ENCODE measurements around the gene GRK5. TPM values are rescaled to one million over a fixed set of nuclear protein-coding genes. Genes with fewer than 3 reads are reported as not detected.

Gene GRK5
- polyA plus RNA-seq, 1 donor from 2014 or later: 34.9 TPM

GRCh38 chr10:119405520-119405807 is 198.1 kb downstream of the GRK5 start:
- Histone ChIP-seq H3K9me3 (ENCODE audit: low read length) (no peaks in the 10 kb centered on the region), H3K36me3 (ENCODE audit: insufficient read depth, low read length) (no peaks in the 10 kb centered on the region), H3K4me3 (ENCODE audit: low read length) (no peak overlapping the region), H3K9me2 (ENCODE audit: insufficient read depth, low read length) (no peaks in the 10 kb centered on the region), H2AFZ (ENCODE audit: low read depth, low read length) (no peak overlapping the region), H3K27ac (ENCODE audit: low read length) (no peak overlapping the region), H3K9ac (ENCODE audit: low read length) (no peak overlapping the region), H3K79me2 (replicated peaks; ENCODE audit: insufficient read depth, low read length) (no peaks in the 10 kb centered on the region), H3K4me2 (ENCODE audit: low read length) (no peak overlapping the region), H4K20me1 (ENCODE audit: insufficient read depth) (no peaks in the 10 kb centered on the region), H3F3A (ENCODE audit: insufficient read depth, low read length, poor library complexity, severe bottlenecking) (no peaks in the 10 kb centered on the region), H3K27me3 (ENCODE audit: insufficient read depth, low read depth, low read length) (no peaks in the 10 kb centered on the region)
- TF ChIP-seq RAD21 (conservative IDR thresholded peaks at IDR 0.05): no peak

GRCh38 chr10:119406137-119406536 is 198.8 kb downstream of the GRK5 start:
- no peaks in the 10 kb centered on the region for H4K20me1 ChIP-seq (ENCODE audit: insufficient read depth)
- H3K4me3 ChIP-seq (ENCODE audit: low read length): no peak overlapping the region
- no peaks in the 10 kb centered on the region for H3K9me2 ChIP-seq (ENCODE audit: insufficient read depth, low read length)
- H3K9me3 ChIP-seq (ENCODE audit: low read length): no peaks in the 10 kb centered on the region
- H3K36me3 ChIP-seq (ENCODE audit: insufficient read depth, low read length): no peaks in the 10 kb centered on the region
- H3K9ac ChIP-seq (ENCODE audit: low read length): no peak overlapping the region
- no peak overlapping the region for H3K4me2 ChIP-seq (ENCODE audit: low read length)
- H3K27ac ChIP-seq (ENCODE audit: low read length): no peak overlapping the region
- H3F3A ChIP-seq (ENCODE audit: insufficient read depth, low read length, poor library complexity, severe bottlenecking): no peaks in the 10 kb centered on the region
- H2AFZ ChIP-seq (ENCODE audit: low read depth, low read length): no peak overlapping the region
- TF ChIP-seq SMC3 (conservative IDR thresholded peaks at IDR 0.05; ENCODE audit: poor library complexity) (no peak), POLR2AphosphoS5 (IDR thresholded peaks at IDR 0.05) (no peak), TAF1 (IDR thresholded peaks at IDR 0.05; ENCODE audit: low read depth) (no peak), EZH2 (IDR thresholded peaks at IDR 0.05; ENCODE audit: borderline replicate concordance, insufficient read depth, low read length, poor library complexity, severe bottlenecking) (no peak), RAD21 (conservative IDR thresholded peaks at IDR 0.05) (no peak), EP300 (conservative IDR thresholded peaks at IDR 0.05; ENCODE audit: poor library complexity, severe bottlenecking) (no peak), MXI1 (conservative IDR thresholded peaks at IDR 0.05; ENCODE audit: poor library complexity, severe bottlenecking) (no peak), CTCF (IDR thresholded peaks at IDR 0.05; ENCODE audit: poor library complexity, severe bottlenecking) (no peak), REST (IDR thresholded peaks at IDR 0.05; ENCODE audit: borderline replicate concordance) (no peak)
- no peaks in the 10 kb centered on the region for H3K27me3 ChIP-seq (ENCODE audit: insufficient read depth, low read depth, low read length)
- no peaks in the 10 kb centered on the region for H3K79me2 ChIP-seq (replicated peaks; ENCODE audit: insufficient read depth, low read length)

- TF ChIP-seq RAD21 (conservative IDR thresholded peaks at IDR 0.05) (no peak), TAF1 (IDR thresholded peaks at IDR 0.05; ENCODE audit: low read depth) (no peak)
- H3K9ac ChIP-seq (ENCODE audit: low read length): no peak overlapping the region
- no peak overlapping the region for H3K4me2 ChIP-seq (ENCODE audit: low read length)
- H3K27ac ChIP-seq (ENCODE audit: low read length): no peak overlapping the region
- no peaks in the 10 kb centered on the region for H3K9me3 ChIP-seq (ENCODE audit: low read length)
- no peaks in the 10 kb centered on the region for H3K36me3 ChIP-seq (ENCODE audit: insufficient read depth, low read length)
- no peaks in the 10 kb centered on the region for H4K20me1 ChIP-seq (ENCODE audit: insufficient read depth)
- no peaks in the 10 kb centered on the region for H3K27me3 ChIP-seq (ENCODE audit: insufficient read depth, low read depth, low read length)
- H3F3A ChIP-seq (ENCODE audit: insufficient read depth, low read length, poor library complexity, severe bottlenecking): no peaks in the 10 kb centered on the region
- no peaks in the 10 kb centered on the region for H3K9me2 ChIP-seq (ENCODE audit: insufficient read depth, low read length)
- H3K4me3 ChIP-seq (ENCODE audit: low read length): no peak overlapping the region
- no peak overlapping the region for H2AFZ ChIP-seq (ENCODE audit: low read depth, low read length)
- H3K79me2 ChIP-seq (replicated peaks; ENCODE audit: insufficient read depth, low read length): no peaks in the 10 kb centered on the region
Measured at GRCh38 chr10:119406601-119407253, 199.4 kb downstream of the GRK5 start.
